ENCODE data around the gene MAFF.
"Not testable (repeated sequence)": the region's sequence is repeated elsewhere in the genome, so short reads cannot be mapped to it uniquely, and the experiment has no call there.

Gene MAFF

DNA sequence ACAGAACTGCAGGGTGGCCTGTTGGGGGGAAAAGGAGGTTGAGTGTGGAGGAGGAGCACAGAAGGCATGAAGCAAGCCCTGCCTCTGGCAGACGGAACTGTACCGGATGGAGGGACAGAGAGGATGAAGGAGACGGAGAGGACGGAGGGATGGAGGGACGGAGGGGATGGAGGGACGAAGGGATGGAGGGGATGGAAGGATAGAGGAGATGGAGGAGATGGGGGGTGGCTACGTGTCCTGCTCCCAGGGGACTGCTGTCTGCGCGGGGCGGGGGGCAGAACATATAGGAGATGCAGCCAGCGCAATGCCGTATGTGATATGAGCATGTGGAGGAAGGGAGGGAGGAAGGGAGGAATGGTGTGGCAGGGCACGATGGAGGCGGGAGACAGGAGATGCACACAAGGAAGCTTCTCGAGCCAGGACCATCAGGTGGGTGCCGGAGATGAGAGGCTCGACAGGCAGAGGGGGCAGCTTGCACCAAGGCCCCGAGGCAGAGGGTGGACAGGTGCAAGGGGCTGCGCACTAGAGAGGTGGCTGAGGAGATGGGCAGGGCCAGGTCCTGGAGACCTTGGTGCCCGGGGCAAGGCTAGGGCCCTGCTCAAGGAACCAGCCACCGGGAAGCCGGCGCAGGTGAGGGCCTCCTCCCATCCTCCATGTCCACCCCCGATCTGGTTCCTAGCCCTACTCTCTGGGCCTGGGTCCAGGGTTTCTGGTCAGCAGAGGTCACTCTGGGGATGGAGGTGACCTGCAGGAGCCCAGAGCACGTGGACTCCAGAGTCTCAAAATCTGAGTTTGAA lies 25.3 kb downstream of the MAFF start:
- no peak for DNase-seq (ENCODE audit: low spot score)

DNA sequence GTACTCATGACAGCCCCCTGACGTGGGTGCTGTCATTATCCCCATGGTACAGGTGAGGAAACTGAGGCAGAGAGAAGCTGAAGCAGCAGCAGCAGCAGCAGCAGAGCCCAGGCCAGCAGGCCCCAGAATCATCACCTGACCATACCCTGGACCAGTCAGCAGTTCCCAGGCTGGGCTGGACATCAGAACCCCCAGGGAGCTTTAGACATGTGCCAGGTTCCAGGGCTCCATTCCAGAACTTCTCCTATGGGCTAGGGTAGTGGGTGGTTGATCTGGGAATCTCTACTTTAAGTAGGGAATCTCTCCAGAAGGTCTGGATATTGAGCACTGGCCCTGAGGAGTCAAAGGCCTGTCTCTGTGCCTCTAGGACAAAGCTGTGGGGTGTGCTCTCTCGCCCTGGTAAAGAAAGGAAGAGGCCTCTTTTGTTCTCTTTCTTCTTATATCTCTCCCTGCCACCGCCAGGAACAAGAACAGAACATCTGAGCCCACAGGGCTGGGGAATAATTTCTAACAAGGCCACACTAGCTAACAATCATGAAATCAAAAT lies 26.6 kb downstream of the MAFF start:
- no peak for DNase-seq (ENCODE audit: low spot score)

DNA sequence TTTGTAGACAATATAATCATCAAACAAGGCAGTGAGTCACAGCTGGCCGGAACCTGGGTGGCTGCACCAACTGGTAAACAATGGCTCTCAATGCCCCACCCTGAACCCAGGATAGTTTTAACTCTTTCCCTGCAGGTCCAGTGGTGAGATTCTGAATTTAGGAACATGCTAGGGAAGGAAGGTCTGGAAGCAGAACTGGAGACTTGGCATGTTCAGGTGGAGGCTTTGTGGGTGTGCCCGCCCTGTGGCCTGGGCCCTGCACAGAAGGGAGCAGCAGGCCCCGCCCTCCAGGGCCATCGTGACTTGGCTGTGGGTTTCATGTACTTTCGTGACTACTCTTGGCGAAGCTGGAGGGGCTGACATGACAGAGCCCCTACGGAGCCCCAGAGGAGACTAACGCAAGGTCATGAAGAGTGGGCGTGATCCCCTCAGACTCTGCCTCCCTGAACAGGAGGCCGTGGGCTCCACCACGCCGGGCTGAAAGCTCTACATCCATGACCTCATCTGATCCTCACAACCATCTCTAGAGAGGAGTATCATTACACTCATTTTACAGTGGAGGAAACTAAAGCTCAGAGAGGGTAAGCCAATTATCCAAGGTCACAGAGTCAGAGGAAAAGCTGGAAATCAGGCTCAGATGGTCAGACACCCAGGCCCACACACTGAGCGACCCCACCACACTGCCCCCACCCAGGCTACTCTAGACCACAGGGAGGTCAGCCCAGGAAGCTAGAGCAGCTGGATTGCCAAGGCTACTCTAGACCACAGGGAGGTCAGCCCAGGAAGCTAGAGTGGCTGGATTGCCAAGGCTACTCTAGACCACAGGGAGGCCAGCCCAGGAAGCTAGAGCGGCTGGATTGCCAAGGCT lies 27.3 kb downstream of the MAFF start:
- no peak for DNase-seq (ENCODE audit: low spot score)

DNA sequence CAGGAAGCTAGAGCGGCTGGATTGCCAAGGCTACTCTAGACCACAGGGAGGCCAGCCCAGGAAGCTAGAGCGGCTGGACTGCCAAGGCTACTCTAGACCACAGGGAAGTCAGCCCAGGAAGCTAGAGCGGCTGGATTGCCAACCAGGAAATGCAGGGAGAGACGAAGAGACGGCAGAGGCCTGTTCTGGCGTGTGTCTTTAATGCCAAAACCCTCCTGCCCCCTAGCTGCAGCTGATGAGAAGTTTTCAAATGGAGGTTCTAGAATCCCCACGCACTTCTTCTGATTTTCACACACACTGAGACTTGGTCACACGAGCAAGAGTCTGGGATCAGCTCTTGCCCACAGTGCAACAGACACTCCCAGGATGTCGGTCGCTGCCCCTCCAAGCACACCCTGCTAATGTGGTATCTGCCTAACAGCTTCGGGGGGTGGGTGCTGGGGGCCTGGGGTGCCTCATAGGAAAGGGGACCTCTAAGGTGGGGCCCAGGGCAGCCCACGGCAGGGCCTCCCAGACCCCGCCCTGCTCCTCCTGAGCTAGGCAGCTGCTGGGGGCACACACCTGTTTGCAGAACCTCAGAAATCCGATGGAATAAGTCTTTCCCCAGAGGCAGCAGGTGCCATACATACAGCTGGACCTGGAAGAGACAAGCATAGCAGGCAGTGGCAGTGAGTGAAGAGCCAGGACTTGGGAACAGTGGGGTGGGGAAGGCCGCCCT lies 28.5 kb downstream of the MAFF start:
- DNase-seq (ENCODE audit: low spot score): peak; percentile 73

DNA sequence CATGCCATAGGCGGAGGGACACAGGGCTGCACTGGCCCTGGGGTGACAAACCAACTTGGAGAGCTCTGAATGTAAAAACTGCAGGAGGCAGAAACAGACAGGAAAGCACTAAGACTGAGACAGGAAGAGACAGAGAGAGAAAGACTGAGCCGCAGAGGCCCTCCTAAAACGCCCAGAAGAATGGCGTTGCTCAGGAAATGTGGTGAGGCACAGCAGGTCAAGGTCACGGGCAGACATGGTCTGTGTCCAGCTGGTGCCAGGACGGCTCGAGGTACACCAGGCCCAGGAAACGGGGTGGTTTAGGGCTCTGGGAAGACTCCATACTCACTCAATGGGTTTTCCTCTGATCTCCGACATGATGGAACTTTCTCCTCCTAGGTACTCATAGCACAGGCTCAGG lies 29.1 kb downstream of the MAFF start:
- no peak for DNase-seq (ENCODE audit: low spot score)

DNA sequence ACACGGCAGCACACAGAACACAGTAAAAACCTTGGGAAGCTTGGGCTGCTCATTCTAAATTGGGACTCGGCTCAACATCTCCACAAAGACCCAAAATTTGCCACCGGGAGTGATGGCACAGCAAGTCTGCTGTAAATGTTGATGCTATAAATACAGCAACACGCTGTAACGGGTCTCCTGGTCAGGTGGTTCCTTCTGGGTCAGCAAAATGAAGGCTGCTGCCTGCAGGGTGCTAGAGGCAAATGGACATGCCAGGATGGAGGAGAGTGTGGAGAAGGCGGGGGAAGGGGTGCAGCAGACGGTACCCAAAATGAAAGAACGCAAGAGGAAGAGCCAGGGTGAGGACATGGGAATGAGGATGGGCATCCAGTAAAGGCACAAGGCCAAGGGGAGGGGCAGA lies 30.4 kb downstream of the MAFF start:
- DNase-seq (ENCODE audit: low spot score): no peak

DNA sequence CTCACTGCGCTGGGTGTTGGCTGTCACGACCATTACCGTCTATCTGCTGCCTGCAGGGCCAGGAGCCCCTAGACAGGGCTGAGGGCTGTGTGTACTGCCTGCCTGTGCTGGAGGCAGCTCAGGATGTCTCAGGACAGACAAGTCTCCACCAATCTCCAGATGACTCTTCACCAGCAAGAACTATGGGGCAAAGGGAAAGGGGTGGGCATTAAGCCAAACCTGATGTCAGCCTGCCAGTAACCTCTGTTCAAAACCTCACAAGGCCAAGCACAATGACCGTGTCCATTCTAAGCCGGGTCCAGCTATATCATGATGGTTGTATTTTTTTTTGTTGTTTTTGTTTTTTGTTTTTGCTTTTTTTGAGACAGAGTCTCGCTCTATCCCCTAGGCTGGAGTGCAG lies 31.6 kb downstream of the MAFF start:
- no peak for DNase-seq (ENCODE audit: low spot score)

DNA sequence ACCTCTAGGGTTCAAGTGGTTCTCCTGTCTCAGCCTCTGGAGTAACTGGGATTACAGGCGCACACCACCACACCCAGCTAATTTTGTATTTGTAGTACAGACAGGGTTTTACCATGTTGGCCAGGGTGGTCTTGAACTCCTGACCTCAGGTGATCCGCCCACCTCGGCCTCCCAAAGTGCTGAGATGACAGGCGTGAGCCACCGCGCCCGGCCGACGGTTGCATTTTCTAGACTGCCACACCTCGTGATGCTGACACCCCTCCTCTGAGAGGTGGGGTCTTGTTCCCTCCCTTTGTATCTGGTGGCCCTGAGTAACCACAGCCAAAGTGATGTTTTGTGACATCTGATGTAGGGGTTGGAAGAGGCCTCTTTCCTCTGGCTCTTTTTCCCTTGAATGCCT lies 32.1 kb downstream of the MAFF start:
- not testable (repeated sequence) for DNase-seq (ENCODE audit: low spot score)

DNA sequence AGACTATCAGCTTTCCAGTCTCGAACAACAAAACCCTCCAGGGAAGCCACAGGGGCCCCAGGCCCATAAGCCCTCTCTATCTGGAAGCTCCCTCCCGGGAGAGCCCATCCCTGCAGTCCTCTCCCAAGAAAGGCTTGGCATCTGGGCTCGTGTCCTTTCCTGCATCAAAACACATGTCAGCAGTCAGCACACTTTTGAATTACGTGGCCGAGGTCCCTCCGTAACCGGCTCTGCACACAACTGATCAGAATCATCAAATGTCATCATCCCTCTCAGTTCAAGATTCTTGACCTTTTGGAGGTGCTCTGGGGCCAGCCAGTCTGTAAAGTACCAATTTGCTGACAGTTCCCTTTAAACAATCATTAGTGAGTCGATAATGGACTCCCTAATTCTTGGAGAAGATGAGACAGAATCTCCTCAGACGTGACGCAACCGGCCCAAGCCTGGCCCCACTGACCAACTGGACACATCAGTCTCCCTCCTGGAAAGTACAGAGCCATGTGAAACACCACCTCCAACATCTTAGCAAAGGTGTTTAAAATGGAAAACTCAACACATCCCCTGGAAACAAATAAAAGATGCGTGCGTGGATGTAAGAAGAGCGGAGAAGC lies 33.6 kb downstream of the MAFF start:
- DNase-seq (ENCODE audit: low spot score): no peak

DNA sequence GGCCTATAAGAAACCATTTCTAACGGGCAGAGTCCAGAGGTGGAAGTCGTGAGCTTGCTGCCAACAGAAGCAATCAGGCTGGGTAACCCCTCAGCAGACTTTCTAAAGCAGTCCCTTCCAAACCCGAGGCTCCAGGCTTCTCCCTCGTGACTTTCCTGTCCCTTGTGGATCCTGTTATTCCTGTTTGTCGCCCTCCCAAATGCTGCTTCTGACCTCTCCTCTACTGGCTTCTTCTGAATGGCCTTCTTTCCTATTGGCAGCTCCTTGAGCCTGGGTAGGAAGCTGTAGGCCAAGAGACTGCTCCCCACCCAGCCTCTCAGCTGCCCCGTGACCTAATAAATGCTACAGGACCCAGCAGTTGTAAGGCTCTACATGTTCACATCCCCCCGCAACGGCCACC lies 35.0 kb downstream of the MAFF start:
- no peak for DNase-seq (ENCODE audit: low spot score)

DNA sequence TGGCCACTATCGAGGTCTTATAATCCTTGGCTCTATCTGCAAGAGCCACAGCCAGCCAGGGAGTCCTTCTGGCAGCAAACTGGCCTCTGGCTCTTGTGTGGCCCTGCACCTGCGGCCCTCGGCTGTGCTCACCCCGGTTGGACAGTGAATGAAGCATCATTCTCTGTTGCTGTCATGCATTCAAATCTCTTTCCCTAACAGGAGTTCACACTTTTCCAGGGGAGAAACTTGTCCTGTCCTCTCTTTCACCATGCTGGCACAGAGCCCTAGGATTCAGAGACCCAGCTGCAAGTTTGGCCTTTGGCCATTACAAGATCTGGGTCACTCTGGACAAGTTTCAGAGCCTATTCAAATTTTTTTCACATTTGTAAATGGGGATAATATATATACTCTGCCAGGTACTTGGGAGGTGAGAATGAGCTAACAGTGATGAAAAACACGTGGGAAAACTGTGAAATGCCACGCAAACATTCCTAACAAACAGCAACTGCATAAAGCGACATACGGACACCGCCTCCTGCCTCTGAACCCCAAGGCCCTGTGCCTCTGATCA lies 36.8 kb downstream of the MAFF start:
- no peak for DNase-seq (ENCODE audit: low spot score)

DNA sequence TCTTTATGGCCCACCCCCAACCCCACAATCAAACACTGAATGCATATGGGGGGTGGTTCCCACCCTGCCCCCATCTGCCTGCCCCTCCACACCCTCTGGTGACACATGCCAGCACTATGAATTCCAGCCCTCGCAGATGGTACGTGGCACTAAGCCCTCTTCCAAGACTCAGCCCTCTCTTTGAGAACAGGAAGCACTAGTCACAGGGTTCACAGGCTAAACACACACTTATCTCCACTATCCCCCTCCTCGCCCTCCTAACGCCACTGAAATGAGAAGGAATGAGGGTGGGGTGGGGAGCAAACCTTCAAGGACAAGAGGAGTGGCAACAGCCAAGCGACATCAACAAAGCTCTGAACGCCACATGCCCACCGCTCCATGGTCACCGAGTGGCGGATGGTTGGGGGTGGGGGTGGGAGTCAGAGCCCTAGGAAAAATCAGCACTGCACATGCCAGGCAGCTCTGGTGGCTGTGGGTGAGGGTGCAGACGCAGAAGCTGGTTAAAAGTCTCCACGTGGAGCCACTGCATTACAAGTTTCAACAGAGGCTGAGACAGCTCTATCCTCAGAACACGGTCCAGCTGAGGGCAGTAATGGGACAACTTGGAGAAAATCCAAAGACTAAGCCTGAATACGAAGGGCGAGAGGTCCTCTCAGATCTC lies 37.4 kb downstream of the MAFF start:
- no peak for DNase-seq (ENCODE audit: low spot score)

DNA sequence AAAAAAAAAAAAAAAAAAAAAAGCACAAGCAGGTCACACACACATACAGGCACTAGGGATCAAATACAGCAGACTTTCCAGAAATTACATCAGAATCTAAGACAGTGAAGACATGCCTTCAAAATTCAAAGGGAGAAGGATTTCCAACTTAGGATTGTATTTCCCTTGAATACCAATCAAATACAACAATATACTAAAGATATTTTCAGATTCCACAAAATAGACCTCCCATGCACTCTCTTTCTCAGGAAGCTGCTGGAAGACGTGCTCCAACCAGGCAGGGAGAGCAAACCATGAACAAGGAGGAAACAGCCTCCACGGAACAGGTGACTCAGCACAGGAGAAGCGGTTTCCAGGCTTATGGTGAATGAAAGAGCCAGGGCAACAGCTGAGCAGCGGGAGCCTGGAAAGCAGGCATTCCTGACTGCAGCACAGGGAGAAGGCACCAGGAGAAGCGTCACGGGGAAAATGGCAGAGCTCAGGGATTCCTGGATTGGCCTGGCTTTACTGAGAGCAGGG lies 39.0 kb downstream of the MAFF start:
- DNase-seq (ENCODE audit: low spot score): no peak

DNA sequence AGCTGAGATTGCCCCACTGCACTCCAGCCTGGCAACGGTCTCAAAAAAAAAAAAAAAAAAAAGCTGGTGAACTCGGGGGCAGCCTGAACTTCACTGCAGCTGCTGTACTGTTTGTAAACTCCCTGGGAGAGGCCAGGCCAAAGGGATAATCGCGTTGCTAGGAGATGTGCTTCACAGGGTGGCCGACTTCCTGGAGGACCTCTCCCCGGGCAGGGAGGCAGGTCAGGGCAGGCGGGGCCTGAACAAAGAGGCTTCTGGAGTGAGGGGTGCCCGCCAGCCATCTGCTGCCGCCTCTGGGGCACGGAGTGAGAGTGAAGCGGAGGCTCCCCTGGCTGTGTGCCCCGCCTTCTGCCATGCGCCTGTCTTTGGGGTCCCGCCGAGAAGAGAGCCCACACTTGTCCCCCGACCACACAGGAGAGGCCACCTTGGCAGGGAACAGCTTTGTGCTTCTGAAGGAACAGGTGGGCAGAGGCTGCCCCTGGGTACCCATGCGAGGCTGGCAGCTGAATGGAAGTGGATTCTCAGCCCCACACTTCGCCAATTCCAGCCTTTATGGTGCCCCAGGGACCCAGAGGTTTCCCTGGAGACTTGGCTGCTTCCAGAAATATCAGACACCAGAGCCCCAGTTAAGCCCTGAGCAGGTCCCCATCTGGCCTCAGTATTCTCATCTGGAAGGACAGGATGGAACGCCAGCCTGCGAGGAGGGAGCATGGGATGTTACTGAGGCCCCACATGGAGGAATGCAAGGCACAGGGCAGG lies 41.4 kb downstream of the MAFF start:
- DNase-seq (ENCODE audit: low spot score): peak; percentile 89

DNA sequence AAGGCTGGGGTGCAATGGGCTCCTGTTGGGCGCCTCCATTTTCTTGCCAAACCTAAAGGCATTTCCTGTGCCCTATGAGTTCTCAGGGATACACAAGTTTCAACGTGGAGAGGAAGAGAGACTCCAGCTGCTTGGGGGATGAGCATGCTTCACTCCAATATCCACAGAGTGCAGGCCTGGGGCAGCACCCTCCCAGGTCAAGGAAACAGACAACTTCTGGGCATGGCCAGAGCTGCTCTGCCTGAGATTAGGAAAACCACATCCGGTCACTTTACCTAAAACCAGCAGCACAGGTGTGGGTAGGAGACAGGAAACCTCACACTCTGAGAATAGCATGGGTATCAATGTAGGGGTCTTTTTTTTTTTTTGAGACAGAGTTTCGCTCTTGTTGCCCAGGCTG lies 42.3 kb downstream of the MAFF start:
- DNase-seq (ENCODE audit: low spot score): no peak

DNA sequence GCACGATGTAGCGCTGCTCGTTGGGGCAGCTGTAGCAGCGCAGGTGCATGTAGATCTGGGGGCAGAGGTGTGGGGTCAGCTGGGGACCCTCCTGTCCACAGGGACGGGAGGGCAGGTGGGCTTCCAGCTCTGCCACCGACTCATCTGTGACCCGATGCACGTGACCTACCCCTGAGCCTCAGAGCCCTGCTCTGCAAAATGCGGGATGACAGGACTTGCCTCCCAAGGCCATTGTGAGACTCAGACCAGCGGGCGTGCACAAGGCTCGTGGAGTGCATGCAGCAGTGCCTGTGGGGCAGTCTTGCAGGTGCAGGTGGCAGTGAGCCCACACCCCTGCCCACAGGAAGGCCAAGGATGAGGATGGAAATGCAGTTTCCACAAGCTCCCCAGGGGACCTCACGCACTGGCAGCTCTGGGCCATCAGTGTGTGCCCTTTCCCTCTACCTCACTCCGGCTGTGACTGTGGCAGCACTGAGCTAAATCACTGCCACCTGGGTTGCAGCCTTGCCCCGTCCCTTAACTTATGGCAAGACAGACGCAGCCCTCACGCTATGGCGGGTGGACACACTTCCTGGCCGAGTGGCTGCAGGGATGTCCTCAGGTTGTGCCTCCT lies 44.4 kb downstream of the MAFF start:
- no peak for DNase-seq (ENCODE audit: low spot score)

DNA sequence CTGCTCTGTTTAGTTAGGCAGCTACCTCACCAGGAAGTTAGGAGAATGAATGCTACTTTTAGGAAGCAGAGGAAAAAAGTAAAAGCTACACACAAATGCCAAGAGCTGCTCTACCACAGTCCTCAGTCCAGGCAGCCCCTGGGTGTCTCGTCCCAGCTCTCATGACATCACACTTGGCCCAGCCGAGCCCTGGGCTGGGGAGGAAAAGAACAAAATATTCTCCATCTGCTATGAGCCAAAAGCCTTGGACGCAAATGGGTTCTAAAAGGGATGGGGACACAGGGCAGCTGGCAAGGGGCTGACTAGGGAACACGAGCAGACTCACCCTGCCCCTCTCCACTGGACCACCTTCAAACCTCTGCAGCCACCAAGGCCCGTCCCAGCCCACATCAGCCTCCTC lies 44.9 kb downstream of the MAFF start:
- no peak for DNase-seq (ENCODE audit: low spot score)

DNA sequence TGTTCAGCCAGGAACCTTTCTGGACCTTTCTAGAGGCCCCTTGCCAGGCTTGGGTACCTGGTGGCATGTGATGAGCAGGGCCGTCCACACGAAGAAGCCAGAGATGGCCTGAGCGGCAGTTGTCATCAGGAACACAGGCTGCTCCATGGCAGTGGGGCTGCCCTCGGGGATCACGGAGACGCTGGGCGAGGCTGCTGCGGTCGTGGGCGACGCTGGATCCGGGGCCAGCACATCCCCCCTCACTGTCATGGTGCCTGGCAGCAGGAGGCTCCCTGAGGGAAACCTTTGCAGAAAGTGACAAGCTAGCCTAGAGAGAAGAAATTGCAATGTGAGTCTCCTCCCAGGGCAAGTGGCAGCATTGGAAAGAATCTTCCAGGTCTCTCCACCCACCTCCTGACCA lies 45.9 kb downstream of the MAFF start:
- DNase-seq (ENCODE audit: low spot score): no peak

DNA sequence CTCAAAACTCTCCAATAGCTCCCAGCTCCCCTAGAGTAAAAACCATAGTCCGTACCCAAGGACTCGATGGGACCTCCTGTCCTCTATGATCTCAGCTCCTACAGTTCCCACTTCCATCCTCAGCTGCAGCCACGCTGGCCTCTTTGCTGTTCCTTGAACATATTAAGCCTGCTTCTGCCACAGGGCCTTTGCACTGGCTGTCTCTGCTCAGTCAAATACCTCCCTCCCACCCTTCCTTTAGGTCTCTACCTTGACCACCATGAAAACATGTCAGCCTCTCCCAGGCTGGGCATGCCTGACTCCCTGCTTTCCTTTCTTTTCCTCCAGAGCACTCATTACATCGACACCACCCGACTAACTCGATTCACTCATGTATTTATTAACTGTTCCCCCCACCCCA lies 46.5 kb downstream of the MAFF start:
- no peak for DNase-seq (ENCODE audit: low spot score)

DNA sequence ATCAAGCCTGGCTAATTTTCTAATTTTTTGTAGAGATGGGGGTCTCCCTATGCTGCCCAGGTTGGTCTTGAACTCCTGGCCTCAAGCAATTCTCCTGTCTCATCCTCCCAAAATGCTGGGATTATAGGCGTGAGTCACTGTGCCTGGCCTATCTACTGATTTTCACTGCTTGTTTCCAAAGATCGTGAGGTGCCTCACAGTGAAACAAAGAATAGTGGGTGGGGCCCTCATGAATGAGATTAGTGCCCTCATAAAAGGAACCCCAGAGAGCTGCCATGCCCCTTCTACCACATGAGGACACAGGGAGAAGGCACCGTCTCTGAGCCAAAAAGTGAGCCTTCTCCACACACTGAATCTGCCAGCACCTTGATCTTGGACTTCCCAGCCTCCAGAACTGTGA lies 47.5 kb downstream of the MAFF start:
- no peak for DNase-seq (ENCODE audit: low spot score)

Data from D341Med (cell line).